K562 (cell line): ENCODE data around the gene PUM2. TPM values are rescaled to one million over a fixed set of nuclear protein-coding genes. Genes with fewer than 3 reads are reported as not detected.
"Not testable (repeated sequence)": the region's sequence is repeated elsewhere in the genome, so short reads cannot be mapped to it uniquely, and the experiment has no call there.

Experiments
- ATAC-seq: fragments of 200-7000 bp; cut with Tn5 transposase; 3 replicates; pipeline ENCODE4 v1.9.1; 2020; ENCODE audit warnings: moderate library complexity
- BruUV-seq: library from RNA; stranded (reverse); fragments of 400-500 nt; replicated peaks from 2 replicates; lab custom pipeline; 2021; lab: Mats Ljungman, UMichigan
- CTCF ChIA-PET: fragments of 300-600 bp; formaldehyde crosslinking; extraction: SDS; loops from one replicate; lab custom pipeline; 2021; ENCODE audit warnings: low intra/inter-chr PET ratio; lab: Yijun Ruan, JAX
- POLR2A ChIA-PET: fragments of 300-600, 350-650 bp; sonication (Branson Sonifier 250); formaldehyde crosslinking; extraction: SDS; loops from one replicate; lab custom pipeline; 2021; ENCODE audit warnings: antibody characterized with exemption, inconsistent platforms; lab: Yijun Ruan, JAX
- DNase-seq, 4 experiments: peaks; one replicate each; pipeline versions ENCODE4 v3.0.0 to v3.0.0-alpha.2; 2011 to 2018; ENCODE audit warnings: low spot score in 3 of 4, mixed read lengths in 3 of 4; ENCODE audit errors: extremely low read depth in 1 of 4
- FAIRE-seq: peaks from 2 replicates; lab custom pipeline; 2011; peaks lifted over from hg19 to GRCh38; lab: Jason Lieb, UNC
- H2AFZ ChIP-seq: 2 replicates; pipeline ENCODE4 v1.6.0; 2011; ENCODE audit warnings: low read depth, low read length, control low read depth, inconsistent platforms
- H3K27ac ChIP-seq: fragments of 200-600 bp; 3 replicates; pipeline ENCODE4 v1.8.0; 2011; ENCODE audit warnings: low read depth, mild to moderate bottlenecking, control low read depth, inconsistent platforms, low read length, moderate library complexity, mixed read lengths; ENCODE audit errors: extremely low read depth
- H3K27me3 ChIP-seq, 2 experiments: fragments of 300-600 bp in 1 of 2; 2 replicates in 1 of 2; 3 replicates in 1 of 2; pipeline versions ENCODE4 v1.6.0 to v1.8.0; 2011; ENCODE audit warnings: inconsistent platforms in 2 of 2, low read length in 2 of 2, mild to moderate bottlenecking in 1 of 2, mixed read lengths in 1 of 2, moderate library complexity in 1 of 2; ENCODE audit not compliant: control insufficient read depth in 2 of 2, insufficient read depth in 2 of 2
- H3K36me3 ChIP-seq: fragments of 300-600 bp; 3 replicates; pipeline ENCODE4 v1.8.0; 2011; ENCODE audit warnings: mild to moderate bottlenecking, low read length, inconsistent platforms; ENCODE audit not compliant: control insufficient read depth, insufficient read depth
- H3K4me1 ChIP-seq, 2 experiments: fragments of 200-600 bp in 1 of 2; replicated peaks in 1 of 2; 2 replicates in 1 of 2; 3 replicates in 1 of 2; pipeline versions ENCODE4 v1.5.1 to v1.8.0; 2011; ENCODE audit warnings: inconsistent platforms in 2 of 2, low read length in 2 of 2, mild to moderate bottlenecking in 1 of 2, mixed read lengths in 1 of 2, moderate library complexity in 1 of 2; ENCODE audit not compliant: control insufficient read depth in 2 of 2, insufficient read depth in 2 of 2
- H3K4me2 ChIP-seq: 2 replicates; pipeline ENCODE4 v1.6.1; 2011; ENCODE audit warnings: low read length, control low read depth, inconsistent platforms, mixed read lengths; ENCODE audit not compliant: insufficient read depth
- H3K4me3 ChIP-seq: fragments of 200-600 bp; sonication (generic), shearing (Covaris generic); 2 replicates; pipeline ENCODE4 v1.5.1; 2016; ENCODE audit warnings: control low read depth, inconsistent platforms
- H3K79me2 ChIP-seq: fragments of 200-600 bp; 3 replicates; pipeline ENCODE4 v1.8.0; 2011; ENCODE audit warnings: low read length, inconsistent platforms; ENCODE audit not compliant: control insufficient read depth, insufficient read depth
- H3K9ac ChIP-seq, 2 experiments: 2 replicates each; pipeline versions ENCODE4 v1.6.0 to v1.6.1; 2011; ENCODE audit warnings: low read depth in 2 of 2, low read length in 2 of 2, control low read depth in 1 of 2, inconsistent platforms in 1 of 2, mild to moderate bottlenecking in 1 of 2, mixed read lengths in 1 of 2; ENCODE audit not compliant: insufficient read depth in 1 of 2
- H3K9me1 ChIP-seq: one replicate; pipeline ENCODE4 v1.6.0; 2011; ENCODE audit warnings: inconsistent platforms, mild to moderate bottlenecking, low read length, moderate library complexity; ENCODE audit not compliant: control insufficient read depth, insufficient read depth
- H3K9me3 ChIP-seq: replicated peaks from 2 replicates; pipeline ENCODE4 v1.5.1; 2011; ENCODE audit warnings: low read depth, low read length, inconsistent platforms; ENCODE audit not compliant: control insufficient read depth, insufficient read depth
- H4K20me1 ChIP-seq: replicated peaks from 2 replicates; pipeline ENCODE4 v1.6.1; 2011; ENCODE audit warnings: low read length, inconsistent platforms, mixed read lengths; ENCODE audit not compliant: control insufficient read depth, insufficient read depth
- EHMT2 ChIP-seq: fragments of 450-650 bp; IDR thresholded peaks from 2 replicates; pipeline ENCODE4 v1.6.1; 2018; ENCODE audit warnings: antibody characterized with exemption
- GABPA ChIP-seq: fragments of 200-800 bp; sonication (Bioruptor generic); conservative IDR thresholded peaks from 2 replicates; pipeline ENCODE4 v1.6.1; 2016; ENCODE audit warnings: low read depth, missing genetic modification characterization, missing compliant biosample characterization
- HNRNPH1 ChIP-seq: fragments of 200-400 bp; formaldehyde crosslinking; optimal IDR thresholded peaks from 2 replicates; pipeline ENCODE3; 2017; ENCODE audit warnings: low read depth, mild to moderate bottlenecking, low read length, moderate library complexity
- LARP7 ChIP-seq: fragments of 450-650 bp; IDR thresholded peaks from 2 replicates; pipeline ENCODE4 v1.6.1; 2016
- NCOA1 ChIP-seq: fragments of 450-650 bp; IDR thresholded peaks from 2 replicates; pipeline ENCODE4 v1.6.1; 2016; ENCODE audit warnings: low read depth
- NFATC3 ChIP-seq: fragments of 450-650 bp; IDR thresholded peaks from 2 replicates; pipeline ENCODE4 v1.6.1; 2017; ENCODE audit warnings: mild to moderate bottlenecking
- PHF21A ChIP-seq: fragments of 450-650 bp; IDR thresholded peaks from 2 replicates; pipeline ENCODE4 v1.6.1; 2017; ENCODE audit warnings: low read depth, borderline replicate concordance
- PRPF4 ChIP-seq: fragments of 200-400 bp; formaldehyde crosslinking; IDR thresholded peaks from one replicate; pipeline ENCODE4 v1.6.1; 2017; ENCODE audit warnings: low read length, low read depth, mild to moderate bottlenecking; ENCODE audit not compliant: insufficient read depth, poor library complexity, severe bottlenecking
- SIN3A ChIP-seq, 2 experiments: fragments of 150-350 bp in 1 of 2; IDR thresholded peaks; 2 replicates each; pipeline ENCODE4 v1.6.1; 2011 to 2016; ENCODE audit warnings: borderline replicate concordance in 2 of 2, low read depth in 2 of 2, low read length in 2 of 2, mild to moderate bottlenecking in 2 of 2, moderate library complexity in 2 of 2; ENCODE audit not compliant: control insufficient read depth in 1 of 2
- ZFP30 ChIP-seq: fragments of 250-450 bp; sonication (Bioruptor Pico); IDR thresholded peaks from 2 replicates; pipeline ENCODE4 v1.8.0; 2022; ENCODE audit warnings: moderate library complexity, mild to moderate bottlenecking, inconsistent platforms, borderline replicate concordance
- WGBS: fragments of 100-300 bp; shearing (Covaris generic); methylation state at CpG from one replicate; pipeline ENCODE4 v1.1.6; 2016; ENCODE audit warnings: low coverage, mixed read lengths; ENCODE audit not compliant: insufficient coverage; ENCODE audit errors: missing lambda C conversion rate; 5-methylcytosine and 5-hydroxymethylcytosine counted together
- in situ Hi-C: fragments of 300-500 bp; cut with MboI; formaldehyde crosslinking; loops from 4 replicates; pipeline ENCODE4 v1.15.0; 2018; ENCODE audit warnings: inconsistent platforms, mixed read lengths
- intact Hi-C: fragments of 100-400 bp; cut with micrococcal nuclease; formaldehyde crosslinking; loops from 2 replicates; pipeline ENCODE4 v1.14.2; 2022
- polyA plus RNA-seq, 8 experiments: library from polyadenylated mRNA; depleted of rRNA in 4 of 8; stranded (reverse) in 5 of 8; unstranded in 3 of 8; fragments of >200 nt; fragmentation: Nextera tagmentation in 2 of 8; fragmentation: Illumina TruSeq in 1 of 8; extraction: Ambion mirVana in 2 of 8; extraction: Trizol in 1 of 8; gene quantifications; 2 replicates each; pipeline versions ENCODE4 v1.2.1 to v1.2.3, GENCODE V29; 2011 to 2014; ENCODE audit warnings: inconsistent platforms in 1 of 8, missing spikeins in 1 of 8
- total RNA-seq, 7 experiments: library from RNA; depleted of rRNA in 6 of 7; stranded (reverse); fragments of >200 nt in 6 of 7; fragmentation: Illumina TruSeq in 2 of 7; extraction: Trizol in 2 of 7; gene quantifications; 2 replicates each; pipeline versions ENCODE4 v1.2.1 to v1.2.3, GENCODE V29; 2011 to 2021; ENCODE audit warnings: low replicate concordance in 1 of 7
- TF ChIP-seq, protein P1 (sequence below): fragments of 250-450 bp; sonication (Bioruptor Pico); IDR thresholded peaks from 2 replicates; pipeline ENCODE4 v1.8.0; 2021; ENCODE audit warnings: mild to moderate bottlenecking, moderate library complexity

PUM2 gene
- total and polyA plus RNA-seq, 9 of the 15 experiments (the other 6 are each of a cell fraction or from before 2014, with no cell fraction given): 13.4 to 61.9 (median 28.3) TPM

DNA sequence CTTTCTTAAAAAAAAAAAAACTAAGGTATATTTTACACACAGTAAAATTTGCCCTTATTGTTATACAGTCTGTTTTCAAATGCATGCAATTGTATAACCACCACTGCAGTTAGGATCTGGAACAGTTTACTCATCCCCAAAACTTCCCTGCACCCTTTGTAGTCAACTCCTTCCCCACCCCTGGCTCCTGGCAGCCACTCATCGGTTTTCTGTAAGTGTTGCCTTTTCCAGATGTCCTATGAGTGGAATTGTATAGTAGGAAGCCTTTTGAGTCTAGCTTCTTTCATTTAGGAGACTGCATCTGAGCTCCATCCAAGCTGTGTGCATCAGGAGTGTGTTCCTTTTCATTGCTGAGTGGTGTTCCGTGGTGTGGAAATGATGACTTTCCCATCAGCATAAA lies 116.0 kb downstream of the PUM2 start:
- in situ Hi-C loops, DNase-seq, H3K27ac ChIP-seq, CTCF ChIA-PET, H2AFZ ChIP-seq, H3K79me2 ChIP-seq, H3K9me1 ChIP-seq, POLR2A ChIA-PET, H3K9ac ChIP-seq, H3K4me3 ChIP-seq, H4K20me1 ChIP-seq, H3K4me2 ChIP-seq, H3K4me1 ChIP-seq, FAIRE-seq, H3K36me3 ChIP-seq, ATAC-seq, H3K9me3 ChIP-seq, BruUV-seq, intact Hi-C loops: not testable (repeated sequence)
- peaks cover 8 to 21% of the 10 kb centered on the region in 2 experiments; a peak in 4 of 5 replicates for H3K27me3 ChIP-seq
- 0% methylated on average over 2 of the region's 2 CpGs for WGBS

DNA sequence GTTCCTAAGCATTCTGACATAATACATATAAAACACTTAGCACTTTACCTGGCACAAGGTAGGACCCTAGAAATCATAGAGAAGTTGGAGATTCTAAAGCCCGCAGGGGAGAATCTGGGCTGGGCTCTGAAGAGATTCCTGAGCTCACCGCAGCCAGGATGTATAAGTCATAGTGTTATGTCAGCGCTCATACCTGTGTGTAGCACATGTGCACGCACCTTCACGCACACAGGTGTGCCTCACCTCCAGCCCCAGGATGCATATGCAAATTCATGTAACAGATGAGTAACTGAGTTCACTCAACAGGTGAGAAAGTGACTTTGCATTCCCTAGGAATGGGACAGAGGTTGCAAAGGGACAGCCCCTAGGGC lies 117.8 kb downstream of the PUM2 start:
- Histone ChIP-seq H3K9me3 (no peaks in the 10 kb centered on the region), H4K20me1 (no peaks in the 10 kb centered on the region), H3K4me1 (no peaks in the 10 kb centered on the region; a peak in 1 of 5 replicates), H3K36me3 (no peaks in the 10 kb centered on the region), H3K4me2 (no peak overlapping the region), H3K9ac (no peak overlapping the region), H3K79me2 (no peaks in the 10 kb centered on the region)
- CTCF ChIA-PET: no interaction called here
- no TSS peak for BruUV-seq
- TF ChIP-seq LARP7 (no peak), EHMT2 (no peak), NFATC3 (no peak), PRPF4 (no peak), PHF21A (no peak), SIN3A (IDR thresholded peaks at IDR 0.05; ENCODE audit: borderline replicate concordance in 2 of 2, control insufficient read depth in 1 of 2, low read depth in 2 of 2, low read length in 2 of 2) (no peak), GABPA (no peak), HNRNPH1 (no peak), ZFP30 (no peak), NCOA1 (no peak)
- TF ChIP-seq, protein P1, sequence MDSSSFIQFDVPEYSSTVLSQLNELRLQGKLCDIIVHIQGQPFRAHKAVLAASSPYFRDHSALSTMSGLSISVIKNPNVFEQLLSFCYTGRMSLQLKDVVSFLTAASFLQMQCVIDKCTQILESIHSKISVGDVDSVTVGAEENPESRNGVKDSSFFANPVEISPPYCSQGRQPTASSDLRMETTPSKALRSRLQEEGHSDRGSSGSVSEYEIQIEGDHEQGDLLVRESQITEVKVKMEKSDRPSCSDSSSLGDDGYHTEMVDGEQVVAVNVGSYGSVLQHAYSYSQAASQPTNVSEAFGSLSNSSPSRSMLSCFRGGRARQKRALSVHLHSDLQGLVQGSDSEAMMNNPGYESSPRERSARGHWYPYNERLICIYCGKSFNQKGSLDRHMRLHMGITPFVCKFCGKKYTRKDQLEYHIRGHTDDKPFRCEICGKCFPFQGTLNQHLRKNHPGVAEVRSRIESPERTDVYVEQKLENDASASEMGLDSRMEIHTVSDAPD: no peak
- TF ChIP-seq, all 486 proteins: peak for 0
- 8% methylated on average over 5 of the region's 5 CpGs for WGBS
- intact Hi-C loops: no loop called here
- no peak overlapping the region for H3K4me3 ChIP-seq
- H3K9me1 ChIP-seq: no peaks in the 10 kb centered on the region
- ATAC-seq (no peak), DNase-seq (no peak), FAIRE-seq (no peak)
- H3K27me3 ChIP-seq: peaks cover 8 to 28% of the 10 kb centered on the region in 2 experiments; a peak in 4 of 5 replicates
- POLR2A ChIA-PET: interaction anchor here (1.1 kb wide), 1 partner anchor 10 kb away, joined by 4 read pairs; no protein-coding TSS in a partner anchor
- H3K27ac ChIP-seq: no peak overlapping the region
- in situ Hi-C loops: no loop called here
- H2AFZ ChIP-seq: no peak overlapping the region
